ENCODE results near the gene PRPF39. TPM values are rescaled to one million over a fixed set of nuclear protein-coding genes. Genes with fewer than 3 reads are reported as not detected.

Gene PRPF39
- total RNA-seq, 1 donor from 2014 or later, result 55.1 TPM

GRCh38 chr14:45082420-45082819 is 1.5 kb upstream of the PRPF39 start:
- no peak for DNase-seq (ENCODE audit: low spot score)

- DNase-seq (ENCODE audit: low spot score), result no peak
These were observed 320 bp upstream of the PRPF39 start for GRCh38 chr14:45083617-45083975.

- DNase-seq (ENCODE audit: low spot score), result no peak
These were observed 1.0 kb downstream of the PRPF39 start for GRCh38 chr14:45084946-45085346.

DNA sequence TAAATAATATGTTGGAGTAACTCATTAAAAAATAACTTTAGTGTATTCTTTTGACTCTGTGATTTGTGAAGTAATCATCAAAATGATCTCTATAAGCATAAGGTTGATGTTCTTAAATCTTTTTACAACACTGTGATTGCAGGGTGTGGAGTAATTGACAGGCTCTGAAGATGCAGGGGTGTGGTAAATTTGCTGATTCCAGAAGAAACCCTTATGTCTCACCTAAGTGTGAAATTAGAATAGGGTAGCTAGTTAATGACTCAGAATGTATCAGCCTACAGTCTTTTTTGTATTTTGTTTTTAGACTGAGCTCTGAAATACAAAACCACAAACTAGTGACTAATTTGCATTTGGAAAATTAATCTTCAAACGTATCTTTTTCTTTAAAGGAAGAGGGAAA is 5.9 kb downstream of the PRPF39 start:
- no peak for DNase-seq (ENCODE audit: low spot score)

DNA sequence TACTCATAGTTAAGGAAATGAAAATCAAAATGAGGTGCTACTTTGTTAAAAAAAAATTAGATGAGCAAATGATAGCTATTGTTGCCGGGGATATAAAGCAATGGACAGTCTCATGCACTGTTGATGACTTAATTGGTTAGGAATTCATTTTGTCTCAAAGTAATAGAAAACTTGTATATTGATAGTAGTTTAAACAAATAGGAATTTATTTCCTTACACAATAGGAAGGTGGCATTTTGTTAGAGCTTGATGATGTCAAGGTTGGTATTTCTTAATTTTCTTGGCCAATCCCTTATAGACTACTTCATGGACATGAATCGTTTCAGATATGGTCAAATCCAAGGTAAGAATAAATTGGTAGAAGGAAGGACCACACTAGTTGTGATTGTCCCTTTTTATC is 7.8 kb downstream of the PRPF39 start:
- no peak for DNase-seq (ENCODE audit: low spot score)

GRCh38 chr14:45094275-45094674 is 10.4 kb downstream of the PRPF39 start:
- no peak for DNase-seq (ENCODE audit: low spot score)

DNA sequence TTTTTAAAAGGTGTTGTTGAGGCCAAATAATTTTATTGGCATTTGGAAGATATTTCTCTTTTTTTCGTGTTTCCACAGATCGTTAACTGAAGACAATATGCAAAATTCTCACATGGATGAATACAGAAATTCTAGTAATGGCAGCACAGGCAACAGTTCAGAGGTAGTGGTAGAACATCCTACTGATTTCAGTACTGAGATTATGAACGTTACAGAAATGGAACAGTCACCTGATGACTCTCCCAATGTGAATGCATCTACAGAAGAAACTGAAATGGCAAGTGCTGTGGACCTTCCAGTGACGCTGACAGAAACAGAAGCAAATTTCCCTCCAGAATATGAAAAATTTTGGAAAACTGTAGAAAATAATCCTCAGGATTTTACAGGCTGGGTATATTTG is 11.2 kb downstream of the PRPF39 start:
- no peak for DNase-seq (ENCODE audit: low spot score)

DNA sequence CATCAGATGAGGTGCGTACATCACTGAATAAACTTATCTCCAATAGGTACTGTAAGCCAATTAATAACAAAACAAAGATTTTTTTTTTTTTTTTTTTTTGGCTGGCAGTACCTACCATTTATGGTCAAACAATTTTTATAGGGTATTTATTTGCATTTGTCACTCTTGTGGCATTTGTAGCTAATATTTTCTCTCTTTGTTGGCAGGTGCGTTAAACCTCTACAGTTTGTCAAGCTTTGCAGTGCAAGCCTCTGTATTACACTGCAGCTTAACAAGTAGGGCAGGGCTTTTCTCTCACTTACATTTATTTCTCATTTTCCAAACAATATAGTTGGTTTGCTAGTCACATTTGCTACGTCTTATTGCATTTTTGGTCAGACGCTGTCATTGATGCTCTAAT is 12.3 kb downstream of the PRPF39 start:
- DNase-seq (ENCODE audit: low spot score), result no peak

DNA sequence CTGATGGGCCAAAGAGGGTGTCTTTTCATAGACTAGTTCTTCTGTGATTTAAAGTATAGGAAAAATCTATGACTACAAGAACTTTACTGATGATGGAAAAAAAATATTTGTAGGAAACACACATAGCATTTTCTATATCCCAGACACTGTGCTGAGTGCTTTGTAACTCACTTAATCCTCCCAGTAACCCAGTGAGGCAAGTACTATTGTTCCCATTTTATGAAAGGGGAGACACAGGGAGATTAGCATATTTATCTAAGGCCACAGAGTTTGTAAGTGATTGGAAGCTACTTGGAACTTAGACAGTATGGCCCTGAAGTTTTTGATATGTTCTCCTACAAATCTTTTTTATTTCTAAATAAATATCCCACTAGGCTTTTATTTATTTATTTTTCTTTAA is 19.9 kb downstream of the PRPF39 start:
- DNase-seq (ENCODE audit: low spot score), result no peak

DNA sequence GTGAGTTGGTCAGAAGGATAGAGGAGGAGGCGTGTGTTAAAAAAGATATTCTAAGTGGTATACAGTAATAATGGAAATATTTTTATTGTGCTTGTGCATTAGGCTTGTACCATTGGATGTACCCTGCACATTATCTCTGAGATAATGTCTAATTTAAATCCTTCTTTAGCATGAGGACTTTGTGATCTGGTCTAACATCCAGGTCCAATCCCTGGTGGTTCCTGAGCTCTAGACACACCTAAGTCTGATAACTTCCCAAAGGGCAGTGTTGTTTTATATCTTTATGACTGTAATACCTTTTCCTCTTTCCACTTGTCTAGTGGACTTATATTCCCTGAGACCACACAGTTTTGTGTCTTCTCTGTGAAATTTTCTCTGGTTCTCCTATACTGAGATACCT is 20.6 kb downstream of the PRPF39 start:
- DNase-seq (ENCODE audit: low spot score), result no peak

DNA sequence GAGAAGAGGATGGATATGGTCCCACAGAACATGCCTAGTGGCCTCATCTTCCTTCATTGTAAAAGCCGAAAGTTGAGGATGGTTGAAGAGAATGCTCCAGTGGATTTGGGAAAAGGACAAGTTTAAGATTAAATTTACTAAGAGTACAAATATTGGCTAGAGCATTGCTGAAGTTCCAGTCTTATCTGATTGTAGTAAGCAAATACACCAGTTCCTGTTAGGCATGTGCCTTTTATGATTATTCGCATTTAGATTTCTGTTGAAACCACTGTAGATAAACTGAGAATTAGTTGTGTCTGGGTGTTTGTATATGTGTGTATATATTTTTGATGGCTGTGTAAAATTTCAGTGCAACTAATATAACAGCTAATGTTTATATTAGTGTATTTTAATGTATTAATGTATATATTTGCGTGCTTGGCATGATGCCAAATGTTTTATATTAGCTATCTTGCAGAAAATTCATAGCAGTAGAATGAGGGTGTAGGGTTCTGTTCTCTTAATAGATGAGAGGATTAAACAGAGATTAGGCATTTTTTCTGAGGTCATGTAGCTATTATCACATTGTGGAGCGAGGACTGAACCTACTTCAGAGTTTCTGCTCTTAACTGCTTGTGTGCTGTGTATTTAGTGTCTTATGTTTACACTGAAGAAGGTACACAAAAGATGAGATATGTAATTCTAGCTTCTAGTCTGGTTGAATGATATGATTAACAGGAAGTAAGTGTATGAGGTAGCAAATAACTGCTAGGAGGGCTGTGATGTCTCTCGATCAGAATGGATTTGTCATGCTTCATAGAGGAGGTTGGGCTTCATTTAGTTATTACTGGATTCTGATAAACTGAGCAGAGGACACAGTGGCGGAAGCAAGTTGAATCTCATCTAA is 29.2 kb downstream of the PRPF39 start:
- DNase-seq (ENCODE audit: low spot score), result no peak

DNA sequence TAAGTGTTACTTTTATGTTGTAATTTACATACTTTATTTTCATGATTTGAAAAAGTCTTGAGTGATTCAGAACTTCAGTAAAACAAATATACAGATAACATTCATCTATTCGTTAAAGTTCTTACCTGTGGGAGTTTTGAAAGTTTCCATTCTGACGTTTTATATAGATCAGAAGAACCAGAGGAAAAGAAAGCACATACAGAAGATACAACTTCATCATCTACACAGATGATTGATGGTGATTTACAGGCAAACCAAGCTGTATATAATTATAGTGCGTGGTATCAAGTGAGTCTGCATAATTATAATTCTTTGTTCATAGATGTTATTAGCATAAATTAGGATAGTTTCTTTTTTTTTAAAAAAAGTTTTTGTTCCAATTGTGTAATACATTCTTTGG is 30.4 kb downstream of the PRPF39 start:
- no peak for DNase-seq (ENCODE audit: low spot score)

- DNase-seq (ENCODE audit: low spot score), result no peak
These were observed 34.7 kb downstream of the PRPF39 start for GRCh38 chr14:45118594-45118993.

- no peak for DNase-seq (ENCODE audit: low spot score)
These were observed 36.2 kb downstream of the PRPF39 start for GRCh38 chr14:45120096-45120495.

- no peak for DNase-seq (ENCODE audit: low spot score)
These were observed 39.4 kb downstream of the PRPF39 start for GRCh38 chr14:45123271-45123670.

DNA sequence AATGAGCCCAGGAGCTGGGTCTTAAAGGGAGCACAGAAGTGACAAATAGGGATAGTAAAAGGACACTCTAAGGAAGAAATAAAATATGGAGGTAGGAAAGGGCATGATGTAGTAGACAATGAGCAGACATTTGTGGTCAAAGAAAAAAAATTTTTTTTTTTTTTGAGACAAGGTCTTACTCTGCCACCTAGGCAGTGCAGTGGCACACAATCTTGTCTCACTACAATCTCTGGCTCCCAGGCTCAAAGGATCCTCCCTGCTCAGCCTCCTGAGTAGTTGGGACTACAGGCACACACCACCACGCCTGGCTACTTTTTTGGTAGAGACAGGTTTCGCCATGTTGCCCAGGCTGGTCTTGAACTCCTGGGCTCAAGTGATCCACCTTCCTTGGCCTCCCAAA is 41.8 kb downstream of the PRPF39 start:
- DNase-seq (ENCODE audit: low spot score), result no peak

DNA sequence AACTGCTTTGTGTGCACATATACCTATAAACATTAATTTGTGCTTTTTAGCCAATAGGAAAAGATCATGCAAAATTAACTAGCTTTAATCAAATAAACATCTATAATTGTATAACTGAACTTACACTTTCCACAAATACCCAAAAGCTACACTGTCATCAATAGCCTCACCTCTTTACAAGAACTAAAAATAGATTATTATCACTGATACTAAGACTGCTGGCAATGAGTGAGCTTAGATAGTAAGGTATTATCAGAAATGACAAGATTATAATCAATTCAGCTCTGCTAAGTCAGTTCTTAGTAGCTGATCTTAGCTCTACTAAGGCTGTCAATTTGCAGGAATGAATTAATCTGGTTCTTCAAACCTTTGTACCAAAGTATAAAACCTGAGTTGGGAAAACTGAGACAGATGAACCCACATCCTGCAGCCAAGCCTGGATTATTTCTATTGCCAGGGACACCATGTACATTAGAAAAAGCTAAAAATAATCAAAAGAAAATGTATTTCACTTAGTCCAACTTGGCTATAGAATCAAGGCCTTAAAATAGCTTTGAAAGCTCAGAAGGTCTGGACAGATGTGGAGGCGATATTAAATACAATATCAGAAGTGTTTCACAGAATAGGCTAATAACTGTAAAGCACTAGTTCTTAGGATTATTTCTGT is 45.2 kb downstream of the PRPF39 start:
- DNase-seq (ENCODE audit: low spot score), result no peak

- no peak for DNase-seq (ENCODE audit: low spot score)
These were observed 49.8 kb downstream of the PRPF39 start for GRCh38 chr14:45133683-45134050.

- peak; percentile 97 for DNase-seq (ENCODE audit: low spot score)
These were observed 50.4 kb downstream of the PRPF39 start, which contains the start of gene FKBP3 for GRCh38 chr14:45134051-45134958. FKBP3 (minus strand) TSS chr14:45134481; CDS start chr14:45134456, 25 bp downstream.

- DNase-seq (ENCODE audit: low spot score), result no peak
These were observed 51.2 kb downstream of the PRPF39 start for GRCh38 chr14:45135156-45135555.

DNA sequence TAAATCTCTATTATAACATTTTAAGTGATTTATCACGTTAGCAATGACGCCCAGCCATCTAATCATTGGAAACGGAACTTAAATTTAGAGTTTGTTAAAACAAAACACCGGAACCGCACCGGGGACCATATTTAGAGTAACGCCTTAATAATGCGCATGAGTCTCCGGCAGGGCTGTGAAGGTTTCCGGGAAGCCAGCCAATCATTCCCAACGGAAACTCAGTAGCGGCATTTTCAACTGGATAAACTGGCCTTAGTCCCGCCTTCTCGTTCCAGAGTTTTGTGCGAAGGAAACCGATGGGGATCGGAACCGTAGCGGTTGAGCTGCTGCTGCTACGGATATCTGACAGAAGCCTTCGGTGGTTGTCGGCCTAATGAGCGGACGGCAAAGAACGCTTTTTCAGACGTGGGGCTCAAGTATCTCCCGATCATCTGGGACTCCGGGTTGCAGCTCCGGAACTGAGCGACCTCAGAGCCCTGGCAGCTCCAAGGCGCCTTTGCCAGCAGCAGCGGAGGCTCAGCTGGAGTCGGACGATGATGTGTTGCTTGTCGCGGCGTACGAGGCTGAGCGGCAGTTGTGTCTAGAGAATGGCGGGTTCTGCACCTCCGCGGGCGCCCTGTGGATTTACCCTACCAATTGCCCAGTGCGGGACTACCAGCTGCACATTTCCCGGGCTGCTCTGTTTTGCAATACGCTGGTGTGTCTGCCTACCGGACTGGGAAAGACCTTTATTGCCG is 51.9 kb downstream of the PRPF39 start, which contains the start of gene FANCM:
TSS of gene FANCM (plus strand) at position 272 of the 737 bp plus-strand sequence. CDS start at position 374, 102 bp downstream.
- peak; percentile 96 for DNase-seq (ENCODE audit: low spot score)

Measured in ureter (tissue), 1 donor.